ENCODE data around the gene NPEPL1. TPM values are rescaled to one million over a fixed set of nuclear protein-coding genes. Genes with fewer than 3 reads are reported as not detected.

NPEPL1 gene
- total RNA-seq, 1 experiment from 2014 or later = 31.1 TPM

- no peak overlapping the region for H2BK20ac ChIP-seq (ENCODE audit: low read depth, low read length, poor library complexity, severe bottlenecking)
- H3K9me3 ChIP-seq (ENCODE audit: control insufficient read depth, low read depth, low read length) = no peaks in the 10 kb centered on the region
- H3K23ac ChIP-seq (ENCODE audit: insufficient read length, low read depth, low read length) = no peak overlapping the region
- no peak overlapping the region for H3T11ph ChIP-seq (ENCODE audit: low read length)
- H3K9ac ChIP-seq (ENCODE audit: extremely low read depth, insufficient read length, low read length) = no peak overlapping the region
- Mint-ChIP-seq H3K36me3 (ENCODE audit: insufficient read depth in 1 of 3, low read depth in 3 of 3) (peaks cover 11 to 48% (median 33%) of the 10 kb centered on the region in 3 experiments), H3K27ac (peak overlapping the region; percentile 62 to 77 (median 66)), H3K4me3 (no peak overlapping the region), H3K9me3 (no peaks in the 10 kb centered on the region), H3K27me3 (ENCODE audit: low read depth) (no peaks in the 10 kb centered on the region), H3K4me1 (peaks cover 61 to 71% of the 10 kb centered on the region in 2 experiments)
- H3K4me1 ChIP-seq (ENCODE audit: insufficient read depth, low read length) = peaks cover 12% of the 10 kb centered on the region
- no peak overlapping the region for H2BK12ac ChIP-seq (ENCODE audit: insufficient read length, low read depth, low read length)
- no peak overlapping the region for H3K18ac ChIP-seq (ENCODE audit: insufficient read length, low read depth, low read length)
- H3K79me2 ChIP-seq (ENCODE audit: insufficient read depth, low read length) = peaks cover 11% of the 10 kb centered on the region; the same call in 1 of the 2 replicates
- TF ChIP-seq CTCF (conservative IDR thresholded peaks at IDR 0.05) = peak; percentile 22; the same call in 1 of the 3 replicates
- H2AK5ac ChIP-seq (ENCODE audit: insufficient read length, low read length) = no peak overlapping the region
- H2BK120ac ChIP-seq (ENCODE audit: low read depth, low read length, poor library complexity, severe bottlenecking) = no peak overlapping the region
- no peak overlapping the region for H2BK5ac ChIP-seq (ENCODE audit: insufficient read length, low read length)
- H2AFZ ChIP-seq (ENCODE audit: low read length) = no peak overlapping the region
- no peaks in the 10 kb centered on the region for H3K23me2 ChIP-seq (ENCODE audit: insufficient read length, low read depth, low read length, poor library complexity, severe bottlenecking)
- H4K5ac ChIP-seq (ENCODE audit: insufficient read length, low read depth, low read length) = no peak overlapping the region
- no peak overlapping the region for H4K8ac ChIP-seq (replicated peaks; ENCODE audit: insufficient read length, low read depth, low read length)
- no peaks in the 10 kb centered on the region for H4K20me1 ChIP-seq (ENCODE audit: control insufficient read depth, insufficient read depth, insufficient read length)
- WGBS (ENCODE audit: extremely low coverage, insufficient read length, low lambda C conversion rate) = no CpG with 5 or more reads among the region's 5 CpGs
- no peaks in the 10 kb centered on the region for H3K79me1 ChIP-seq (ENCODE audit: insufficient read depth, low read depth, low read length, poor library complexity, severe bottlenecking)
- no peaks in the 10 kb centered on the region for H3K27me3 ChIP-seq (ENCODE audit: insufficient read depth, low read length)
- no peak for DNase-seq
- peak overlapping the region; percentile 16 for H3K27ac ChIP-seq (ENCODE audit: insufficient read length, low read depth, low read length)
- no peak overlapping the region for H3K4ac ChIP-seq (ENCODE audit: low read depth, low read length)
- H3K56ac ChIP-seq (ENCODE audit: insufficient read length, low read depth, low read length) = no peak overlapping the region
- H3K14ac ChIP-seq (ENCODE audit: insufficient read depth, low read length) = no peak overlapping the region
- no peak overlapping the region for H3K4me2 ChIP-seq (ENCODE audit: insufficient read depth, insufficient read length, low read length)
- H2BK15ac ChIP-seq (ENCODE audit: low read depth, low read length) = no peak overlapping the region
- H4K91ac ChIP-seq (ENCODE audit: insufficient read length, low read depth, low read length) = no peak overlapping the region
These were observed 24.6 kb upstream of the NPEPL1 start for GRCh38 chr20:58667975-58668374.

Data from H9 (cell line).